Epithelial cell of proximal tubule (primary cell): ENCODE measurements around the gene RGL1. TPM values are rescaled to one million over a fixed set of nuclear protein-coding genes. Genes with fewer than 3 reads are reported as not detected.

Source experiments
- DNase-seq: peaks from one replicate; pipeline ENCODE4 v3.0.0-alpha.2; 2011; ENCODE audit warnings: low read depth
- H3K4me3 ChIP-seq: 2 replicates; pipeline ENCODE4 v1.5.1; 2011; ENCODE audit warnings: low read depth, mild to moderate bottlenecking, low read length
- total RNA-seq: library from RNA; depleted of rRNA; stranded (reverse); fragments of >200 nt; gene quantifications from 2 replicates; pipeline ENCODE4 v1.2.3, GENCODE V29; 2015
- TF ChIP-seq, protein P1 (sequence below): conservative IDR thresholded peaks from 2 replicates; pipeline ENCODE4 v1.5.1; 2012; ENCODE audit warnings: low read depth, mild to moderate bottlenecking, low read length

The RGL1 gene
- total RNA-seq, 1 donor from 2014 or later = 1.6 TPM

DNA sequence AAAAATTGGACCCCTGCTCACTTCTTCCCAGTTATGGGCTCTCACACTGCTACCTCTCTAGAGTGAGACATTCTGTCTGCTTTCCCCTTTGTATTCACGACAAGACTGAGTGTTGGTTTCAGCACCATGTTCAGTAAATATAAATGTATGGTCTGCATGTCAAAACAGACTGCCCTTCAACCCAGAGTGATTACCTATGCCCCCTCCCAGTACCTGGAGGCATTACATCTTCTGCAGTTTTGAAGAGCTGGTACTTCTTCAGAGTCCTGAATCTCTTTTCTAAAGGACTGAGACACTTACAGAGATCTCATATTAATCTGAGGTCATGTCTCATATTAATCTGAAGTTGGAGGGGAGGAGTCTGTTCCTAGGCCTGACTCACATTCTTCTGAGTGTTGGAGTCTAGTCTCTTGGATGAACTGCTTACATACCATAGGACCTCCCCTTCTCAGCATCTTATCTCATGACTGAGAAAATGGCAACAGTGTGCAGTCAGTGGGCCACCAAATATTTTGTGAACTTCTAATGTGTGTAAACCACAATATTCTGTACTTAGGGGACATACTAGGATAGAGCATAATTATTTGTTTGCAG, 80.3 kb downstream of the RGL1 start:
- TF ChIP-seq, protein P1, sequence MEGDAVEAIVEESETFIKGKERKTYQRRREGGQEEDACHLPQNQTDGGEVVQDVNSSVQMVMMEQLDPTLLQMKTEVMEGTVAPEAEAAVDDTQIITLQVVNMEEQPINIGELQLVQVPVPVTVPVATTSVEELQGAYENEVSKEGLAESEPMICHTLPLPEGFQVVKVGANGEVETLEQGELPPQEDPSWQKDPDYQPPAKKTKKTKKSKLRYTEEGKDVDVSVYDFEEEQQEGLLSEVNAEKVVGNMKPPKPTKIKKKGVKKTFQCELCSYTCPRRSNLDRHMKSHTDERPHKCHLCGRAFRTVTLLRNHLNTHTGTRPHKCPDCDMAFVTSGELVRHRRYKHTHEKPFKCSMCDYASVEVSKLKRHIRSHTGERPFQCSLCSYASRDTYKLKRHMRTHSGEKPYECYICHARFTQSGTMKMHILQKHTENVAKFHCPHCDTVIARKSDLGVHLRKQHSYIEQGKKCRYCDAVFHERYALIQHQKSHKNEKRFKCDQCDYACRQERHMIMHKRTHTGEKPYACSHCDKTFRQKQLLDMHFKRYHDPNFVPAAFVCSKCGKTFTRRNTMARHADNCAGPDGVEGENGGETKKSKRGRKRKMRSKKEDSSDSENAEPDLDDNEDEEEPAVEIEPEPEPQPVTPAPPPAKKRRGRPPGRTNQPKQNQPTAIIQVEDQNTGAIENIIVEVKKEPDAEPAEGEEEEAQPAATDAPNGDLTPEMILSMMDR = no peak
- no peak overlapping the region for H3K4me3 ChIP-seq
- DNase-seq = no peak

DNA sequence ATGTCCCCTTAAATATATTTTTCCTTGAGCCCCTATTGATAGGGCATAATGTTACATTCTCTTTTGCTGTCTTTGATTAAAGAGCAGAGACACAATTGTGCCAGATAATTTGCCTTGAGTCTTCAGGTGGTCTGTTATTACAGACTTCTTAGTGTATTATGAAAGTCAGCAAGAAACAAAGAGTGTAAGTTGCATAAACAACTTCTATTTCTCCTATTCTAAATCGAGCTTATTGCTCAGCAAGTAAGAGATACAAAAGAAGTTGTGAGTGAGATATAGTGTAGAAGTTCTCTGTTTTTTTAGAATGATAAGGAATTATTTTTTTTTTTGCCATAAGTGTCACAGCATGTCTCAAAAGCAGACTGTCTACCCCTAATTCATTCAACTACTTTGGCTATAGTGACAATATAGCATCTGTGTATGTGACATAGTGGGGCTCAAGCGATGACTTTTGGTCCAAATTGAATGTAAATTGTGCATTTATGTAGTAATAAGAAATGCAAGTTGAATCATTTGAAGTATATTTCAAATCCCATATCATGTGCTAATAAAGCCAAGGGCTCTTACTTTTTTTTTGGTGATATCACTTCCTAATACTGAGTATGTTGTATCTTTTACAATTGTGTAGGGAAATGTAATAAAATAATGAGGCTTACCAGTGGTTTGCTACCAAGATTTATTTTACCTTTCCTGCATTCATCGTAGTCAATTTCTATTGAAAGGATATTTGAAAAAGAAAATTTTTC, 81.3 kb downstream of the RGL1 start:
- TF ChIP-seq, protein P1 = no peak
- H3K4me3 ChIP-seq = no peak overlapping the region

DNA sequence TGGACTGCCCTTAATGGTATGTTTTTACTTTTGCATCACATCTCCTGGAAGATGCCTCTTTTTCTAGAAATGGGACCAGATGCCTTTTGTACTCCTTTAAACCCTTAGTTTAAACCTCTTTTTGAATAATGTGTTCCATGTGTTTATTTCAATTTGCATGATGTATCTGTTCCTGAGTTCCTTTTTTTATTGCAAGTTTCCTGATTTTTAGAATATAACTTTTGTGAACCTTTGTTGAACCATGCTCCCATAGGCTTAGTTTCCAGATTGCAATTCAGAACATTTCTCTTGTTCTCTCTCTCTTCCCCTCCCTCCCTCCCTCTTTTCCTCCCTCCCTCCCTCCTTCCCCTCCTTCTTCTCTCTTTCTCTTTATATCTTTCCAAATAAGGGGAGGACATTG, 81.9 kb downstream of the RGL1 start:
- TF ChIP-seq, protein P1 = no peak
- no peak for DNase-seq
- H3K4me3 ChIP-seq = no peak overlapping the region

More for the DNA sequence above, 81.3 kb downstream of the RGL1 start:
- DNase-seq = no peak

DNA sequence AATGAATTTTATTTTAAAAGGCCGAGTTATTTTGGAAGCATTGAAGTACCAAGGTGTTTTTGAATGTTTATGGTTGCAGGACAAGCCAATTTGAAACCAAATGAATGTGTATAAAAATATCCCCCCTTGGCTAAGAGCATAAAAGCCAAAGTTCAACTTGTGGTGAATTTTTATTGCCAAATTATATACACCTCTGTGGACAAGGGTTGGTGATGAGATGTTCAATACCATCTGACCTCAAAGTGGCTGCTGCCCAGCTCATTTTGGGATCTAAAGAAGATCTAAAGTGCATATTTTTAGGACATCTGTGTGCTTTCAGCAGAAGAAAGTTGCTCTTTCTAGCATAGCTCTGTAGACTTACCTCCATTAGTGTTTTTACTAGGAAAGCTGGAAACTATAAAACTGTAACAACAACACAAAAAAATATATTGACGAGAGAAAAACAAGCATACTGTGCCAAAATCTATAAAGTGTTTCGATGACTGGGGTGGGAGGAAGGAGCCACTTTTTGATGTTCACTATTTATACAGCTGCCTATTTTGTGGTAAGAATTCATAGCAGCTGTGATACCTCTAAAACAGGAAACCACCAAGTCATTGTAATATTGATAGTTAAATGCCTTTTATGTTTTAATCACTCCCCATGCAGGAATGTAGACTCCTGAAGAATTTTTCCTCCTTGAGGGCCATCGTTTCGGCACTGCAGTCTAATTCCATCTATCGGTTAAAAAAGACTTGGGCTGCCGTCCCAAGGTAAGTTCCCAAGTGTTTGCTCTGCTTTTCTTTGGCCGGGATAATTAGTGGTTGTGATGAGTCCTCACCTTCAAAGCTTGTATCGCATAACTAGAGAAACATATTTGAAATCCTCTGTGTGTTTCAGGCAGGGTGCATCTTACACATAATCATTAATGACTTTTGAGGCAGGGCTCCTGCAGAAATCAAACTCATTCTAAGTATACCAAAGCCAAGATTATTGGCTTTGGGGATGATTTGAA, 83.2 kb downstream of the RGL1 start:
- TF ChIP-seq, protein P1 = no peak
- H3K4me3 ChIP-seq = no peak overlapping the region
- no peak for DNase-seq

DNA sequence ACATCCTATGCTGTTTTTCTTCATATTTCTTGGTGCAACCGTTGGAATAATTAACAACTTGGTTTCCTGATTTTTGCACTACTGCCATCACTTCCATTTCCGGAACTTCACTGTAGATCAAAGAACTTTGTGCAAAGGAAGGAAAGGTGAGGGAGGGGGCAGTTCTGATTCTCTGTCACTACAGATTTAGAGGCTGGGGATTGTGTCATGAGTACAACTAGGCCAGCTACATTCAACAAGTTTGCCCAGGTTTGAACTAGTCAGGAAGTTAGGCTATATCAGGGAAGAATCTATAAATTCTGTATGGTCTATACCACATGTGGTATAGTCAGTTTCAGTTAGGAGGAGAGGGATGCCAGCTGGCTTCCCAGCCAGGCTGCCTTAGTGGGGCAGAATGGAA, 84.2 kb downstream of the RGL1 start:
- no peak for DNase-seq
- no peak overlapping the region for H3K4me3 ChIP-seq
- TF ChIP-seq, protein P1 = no peak

DNA sequence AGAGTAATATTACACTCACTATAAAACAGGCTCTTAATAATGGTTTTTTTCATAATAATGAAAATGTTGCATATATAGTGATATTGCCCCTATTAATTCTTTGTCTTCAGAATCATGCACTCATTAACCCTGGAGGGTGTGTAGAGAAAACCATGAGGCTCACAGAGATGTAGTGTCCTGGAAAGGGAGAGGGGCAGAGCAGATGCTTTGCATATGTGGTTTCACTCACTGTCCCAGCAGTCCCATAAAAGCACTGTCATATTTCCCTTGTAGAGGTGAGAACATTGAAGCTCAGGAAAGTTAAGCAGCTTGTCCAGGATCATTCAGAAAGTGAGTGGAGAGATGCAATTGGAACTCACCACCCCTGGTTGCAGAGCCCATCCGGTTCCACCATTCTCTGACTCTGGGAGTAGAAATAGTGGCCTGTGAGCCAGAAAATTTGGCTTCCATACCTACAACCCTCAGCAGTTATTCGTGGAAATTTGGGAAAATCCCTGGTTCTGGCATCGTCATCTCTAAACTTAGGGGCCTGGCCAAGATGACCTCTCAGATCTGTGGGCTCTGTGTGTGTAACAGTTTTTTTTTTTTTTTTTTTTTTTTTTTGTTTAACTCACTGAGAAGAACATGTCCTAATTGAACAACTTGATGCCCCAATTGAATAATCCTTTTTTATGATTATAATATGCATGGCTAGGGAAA, 86.4 kb downstream of the RGL1 start:
- no peak for DNase-seq
- H3K4me3 ChIP-seq = no peak overlapping the region
- TF ChIP-seq, protein P1 = no peak
